IMR-90 (cell line): ENCODE data around the gene PAFAH1B2.

ENCODE experiments used
- NFE2L2 ChIP-seq: fragments of 150-350 bp; IDR thresholded peaks from 2 replicates; pipeline ENCODE4 v1.6.1; 2016; ENCODE audit warnings: low read depth, mild to moderate bottlenecking, low read length
- POLR2A ChIP-seq: IDR thresholded peaks from 2 replicates; pipeline ENCODE4 v1.6.1; 2012; ENCODE audit warnings: mild to moderate bottlenecking, low read depth, low read length
- SMC3 ChIP-seq: fragments of 150-350 bp; IDR thresholded peaks from 2 replicates; pipeline ENCODE4 v1.6.1; 2016; ENCODE audit warnings: low read depth, mild to moderate bottlenecking, antibody characterized with exemption, low read length, moderate library complexity

DNA sequence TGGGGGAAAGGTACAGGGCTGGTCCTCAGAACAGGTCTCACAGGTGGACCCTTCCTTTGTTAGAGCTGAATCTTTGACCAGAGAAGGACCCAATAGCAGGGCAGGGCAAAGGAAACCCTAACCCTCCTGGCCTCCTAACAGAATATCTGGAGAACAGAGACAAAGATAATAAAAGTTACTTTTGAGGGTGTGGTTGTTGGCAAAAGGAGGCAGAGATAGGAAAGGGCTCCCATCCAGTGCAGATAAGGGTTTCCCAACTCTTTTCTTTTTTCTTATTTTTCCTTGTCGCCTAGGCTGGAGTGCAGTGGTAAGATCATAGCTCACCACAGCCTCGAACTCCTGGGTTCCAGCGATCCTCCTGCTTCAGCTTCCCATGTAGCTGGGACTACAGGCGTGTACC, 75.9 kb downstream of the PAFAH1B2 start:
- TF ChIP-seq SMC3 (no peak), NFE2L2 (no peak), POLR2A (no peak)
